Liver (tissue), 9 donors: ENCODE results near the gene MNAT1. TPM values are rescaled to one million over a fixed set of nuclear protein-coding genes. Genes with fewer than 3 reads are reported as not detected.

Experiments used
- DNase-seq: peaks from one replicate; pipeline ENCODE4 v3.0.0-alpha.2; 2017; ENCODE audit warnings: low spot score
- H3K27ac ChIP-seq, 2 donors: one replicate each; pipeline ENCODE4 v1.7.0; 2013; ENCODE audit warnings: inconsistent platforms in 2 of 2, low read length in 2 of 2, control low read depth in 1 of 2, low read depth in 1 of 2, mild to moderate bottlenecking in 1 of 2
- H3K27me3 ChIP-seq, 4 donors: one replicate each; pipeline versions ENCODE4 v1.6.1 to v1.7.0; 2013; ENCODE audit warnings: low read length in 3 of 4, inconsistent platforms in 1 of 4, mild to moderate bottlenecking in 1 of 4, moderate library complexity in 1 of 4; ENCODE audit not compliant: control insufficient read depth in 4 of 4, insufficient read depth in 4 of 4
- H3K36me3 ChIP-seq, 4 donors: one replicate each; pipeline versions ENCODE4 v1.6.1 to v1.7.0; 2013; ENCODE audit warnings: low read length in 3 of 4, mild to moderate bottlenecking in 3 of 4, low read depth in 1 of 4, moderate library complexity in 1 of 4; ENCODE audit not compliant: control insufficient read depth in 4 of 4, insufficient read depth in 3 of 4
- H3K4me1 ChIP-seq, 4 donors: one replicate each; pipeline versions ENCODE4 v1.6.1 to v1.7.0; 2013; ENCODE audit warnings: low read length in 3 of 4, mild to moderate bottlenecking in 3 of 4, moderate library complexity in 1 of 4; ENCODE audit not compliant: control insufficient read depth in 4 of 4, insufficient read depth in 4 of 4
- H3K4me3 ChIP-seq, 3 donors: one replicate each; pipeline versions ENCODE4 v1.6.1 to v1.7.0; 2013; ENCODE audit warnings: low read length in 3 of 3, control low read depth in 1 of 3, low read depth in 1 of 3, mild to moderate bottlenecking in 1 of 3
- H3K9ac ChIP-seq, 2 donors: one replicate each; pipeline ENCODE4 v1.7.0; 2013; ENCODE audit warnings: low read length in 2 of 2, mild to moderate bottlenecking in 2 of 2, moderate library complexity in 2 of 2, control low read depth in 1 of 2, low read depth in 1 of 2
- H3K9me3 ChIP-seq, 4 donors: one replicate each; pipeline versions ENCODE4 v1.6.1 to v1.7.0; 2013; ENCODE audit warnings: low read length in 3 of 4; ENCODE audit not compliant: control insufficient read depth in 4 of 4
- ATF3 ChIP-seq: IDR thresholded peaks from 2 replicates; pipeline ENCODE4 v1.6.1; 2016; ENCODE audit warnings: antibody characterized with exemption
- FOXA2 ChIP-seq: IDR thresholded peaks from 2 replicates; pipeline ENCODE4 v1.6.1; 2016; ENCODE audit warnings: antibody characterized with exemption
- GABPA ChIP-seq, 2 donors: IDR thresholded peaks in 1 of 2; conservative IDR thresholded peaks in 1 of 2; 2 replicates each; pipeline ENCODE4 v1.6.1; 2016; ENCODE audit warnings: antibody characterized with exemption in 2 of 2, mild to moderate bottlenecking in 1 of 2, moderate library complexity in 1 of 2
- HNF4A ChIP-seq, 2 donors: conservative IDR thresholded peaks; 2 replicates each; pipeline ENCODE4 v1.6.1; 2016; ENCODE audit warnings: antibody characterized with exemption in 2 of 2, mild to moderate bottlenecking in 2 of 2
- HNF4G ChIP-seq: IDR thresholded peaks from 2 replicates; pipeline ENCODE4 v1.6.1; 2016; ENCODE audit warnings: antibody characterized with exemption
- JUND ChIP-seq, 2 donors: IDR thresholded peaks; 2 replicates each; pipeline ENCODE4 v1.6.1; 2016; ENCODE audit warnings: antibody characterized with exemption in 2 of 2
- NR2F2 ChIP-seq: IDR thresholded peaks from 2 replicates; pipeline ENCODE4 v1.6.1; 2016; ENCODE audit warnings: antibody characterized with exemption
- RAD21 ChIP-seq, 2 donors: IDR thresholded peaks; 2 replicates each; pipeline ENCODE4 v1.6.1; 2016; ENCODE audit warnings: antibody characterized with exemption in 2 of 2, mild to moderate bottlenecking in 2 of 2
- REST ChIP-seq: IDR thresholded peaks from 2 replicates; pipeline ENCODE4 v1.6.1; 2016; ENCODE audit warnings: antibody characterized with exemption, mild to moderate bottlenecking
- SP1 ChIP-seq: IDR thresholded peaks from 2 replicates; pipeline ENCODE4 v1.6.1; 2018; ENCODE audit warnings: antibody characterized with exemption, mild to moderate bottlenecking
- TAF1 ChIP-seq: conservative IDR thresholded peaks from 2 replicates; pipeline ENCODE4 v1.6.1; 2016; ENCODE audit warnings: antibody characterized with exemption, mild to moderate bottlenecking
- YY1 ChIP-seq: IDR thresholded peaks from 2 replicates; pipeline ENCODE4 v1.6.1; 2016; ENCODE audit warnings: antibody characterized with exemption, mild to moderate bottlenecking
- ZBTB33 ChIP-seq: IDR thresholded peaks from 2 replicates; pipeline ENCODE4 v1.6.1; 2016; ENCODE audit warnings: antibody characterized with exemption
- WGBS: extraction: QIAGEN DNeasy Blood & Tissue Kit; methylation state at CpG from one replicate; pipeline ENCODE4 v1.1.7; 2013; 5-methylcytosine and 5-hydroxymethylcytosine counted together
- polyA plus RNA-seq, 2 donors: library from polyadenylated mRNA; stranded (reverse) in 1 of 2; unstranded in 1 of 2; fragments of 200-250 nt in 1 of 2; fragments of >200 nt in 1 of 2; fragmentation: Nextera tagmentation in 1 of 2; extraction: Ambion mirVana in 1 of 2; gene quantifications; one replicate each; pipeline versions ENCODE4 v1.2.1 to v1.2.3, GENCODE V29; 2013 to 2015
- total RNA-seq, 2 donors: library from RNA; depleted of rRNA; stranded (reverse); fragments of >200 nt; gene quantifications; one replicate each; pipeline ENCODE4 v1.2.3, GENCODE V29; 2014
- TF ChIP-seq, protein P1 (sequence below): fragments of 150-350 bp; IDR thresholded peaks from 2 replicates; pipeline ENCODE4 v1.5.1; 2017; ENCODE audit warnings: improper control_type of control experiment, low read depth, low read length; ENCODE audit not compliant: missing input control
- donor health status: healthy.
- donor health status: healthy.
- donor health status: healthy.
- donor health status: healthy.
- donor health status: healthy.

The MNAT1 gene
- total and polyA plus RNA-seq, 4 donors: 8.9 to 18.5 (median 14.6) TPM

GRCh38 chr14:60807971-60808370, 73.4 kb downstream of the MNAT1 start:
- Histone ChIP-seq H3K9ac (no peak overlapping the region), H3K4me1 (no peaks in the 10 kb centered on the region), H3K9me3 (no peaks in the 10 kb centered on the region), H3K36me3 (peaks cover 2 to 7% (median 4%) of the 10 kb centered on the region in 4 donors), H3K4me3 (no peak overlapping the region), H3K27me3 (no peaks in the 10 kb centered on the region), H3K27ac (no peak overlapping the region)
- TF ChIP-seq SP1: no peak
- TF ChIP-seq RAD21 (IDR thresholded peaks at IDR 0.05): no peak
- TF ChIP-seq, protein P1, sequence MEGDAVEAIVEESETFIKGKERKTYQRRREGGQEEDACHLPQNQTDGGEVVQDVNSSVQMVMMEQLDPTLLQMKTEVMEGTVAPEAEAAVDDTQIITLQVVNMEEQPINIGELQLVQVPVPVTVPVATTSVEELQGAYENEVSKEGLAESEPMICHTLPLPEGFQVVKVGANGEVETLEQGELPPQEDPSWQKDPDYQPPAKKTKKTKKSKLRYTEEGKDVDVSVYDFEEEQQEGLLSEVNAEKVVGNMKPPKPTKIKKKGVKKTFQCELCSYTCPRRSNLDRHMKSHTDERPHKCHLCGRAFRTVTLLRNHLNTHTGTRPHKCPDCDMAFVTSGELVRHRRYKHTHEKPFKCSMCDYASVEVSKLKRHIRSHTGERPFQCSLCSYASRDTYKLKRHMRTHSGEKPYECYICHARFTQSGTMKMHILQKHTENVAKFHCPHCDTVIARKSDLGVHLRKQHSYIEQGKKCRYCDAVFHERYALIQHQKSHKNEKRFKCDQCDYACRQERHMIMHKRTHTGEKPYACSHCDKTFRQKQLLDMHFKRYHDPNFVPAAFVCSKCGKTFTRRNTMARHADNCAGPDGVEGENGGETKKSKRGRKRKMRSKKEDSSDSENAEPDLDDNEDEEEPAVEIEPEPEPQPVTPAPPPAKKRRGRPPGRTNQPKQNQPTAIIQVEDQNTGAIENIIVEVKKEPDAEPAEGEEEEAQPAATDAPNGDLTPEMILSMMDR: no peak
- no peak for TF ChIP-seq HNF4A (conservative IDR thresholded peaks at IDR 0.05)
- TF ChIP-seq ATF3: no peak
- no peak for TF ChIP-seq ZBTB33
- no peak for TF ChIP-seq NR2F2
- TF ChIP-seq FOXA2: no peak
- TF ChIP-seq GABPA (IDR thresholded peaks at IDR 0.05 in 1 of 2, conservative IDR thresholded peaks at IDR 0.05 in 1 of 2): no peak
- TF ChIP-seq REST: no peak
- no peak for TF ChIP-seq TAF1
- no peak for TF ChIP-seq YY1
- no peak for TF ChIP-seq HNF4G
- DNase-seq: no peak
- 98% methylated on average over 3 of the region's 3 CpGs for WGBS

- H3K27me3 ChIP-seq: no peaks in the 10 kb centered on the region
- H3K36me3 ChIP-seq: peaks cover 4 to 10% (median 5%) of the 10 kb centered on the region in 4 donors
- H3K27ac ChIP-seq: no peak overlapping the region
- peaks cover 0 to 4% (median under 1%) of the 10 kb centered on the region in 4 donors for H3K4me1 ChIP-seq
- no peak overlapping the region for H3K9ac ChIP-seq
- TF ChIP-seq HNF4A (conservative IDR thresholded peaks at IDR 0.05) (no peak), GABPA (IDR thresholded peaks at IDR 0.05 in 1 of 2, conservative IDR thresholded peaks at IDR 0.05 in 1 of 2) (no peak), RAD21 (IDR thresholded peaks at IDR 0.05) (no peak), JUND (IDR thresholded peaks at IDR 0.05) (no peak), TAF1 (no peak)
- TF ChIP-seq, protein P1: no peak
- no peaks in the 10 kb centered on the region for H3K9me3 ChIP-seq
- WGBS: 95% methylated on average over 7 of the region's 7 CpGs
- no peak overlapping the region for H3K4me3 ChIP-seq
- no peak for DNase-seq
Observed at GRCh38 chr14:60812987-60813386, 78.4 kb downstream of the MNAT1 start.
